Activated effector memory CD4-positive, alpha-beta T cell treated with Interleukin-2 at 50 U/mL for 16 hours (primary cell): ENCODE measurements around the gene CCDC30.
"Not testable (repeated sequence)": the region's sequence is repeated elsewhere in the genome, so short reads cannot be mapped to it uniquely, and the experiment has no call there.

Experiments used
- DNase-seq: peaks from one replicate; pipeline ENCODE4 v3.0.0-alpha.2; 2020

The CCDC30 gene

DNA sequence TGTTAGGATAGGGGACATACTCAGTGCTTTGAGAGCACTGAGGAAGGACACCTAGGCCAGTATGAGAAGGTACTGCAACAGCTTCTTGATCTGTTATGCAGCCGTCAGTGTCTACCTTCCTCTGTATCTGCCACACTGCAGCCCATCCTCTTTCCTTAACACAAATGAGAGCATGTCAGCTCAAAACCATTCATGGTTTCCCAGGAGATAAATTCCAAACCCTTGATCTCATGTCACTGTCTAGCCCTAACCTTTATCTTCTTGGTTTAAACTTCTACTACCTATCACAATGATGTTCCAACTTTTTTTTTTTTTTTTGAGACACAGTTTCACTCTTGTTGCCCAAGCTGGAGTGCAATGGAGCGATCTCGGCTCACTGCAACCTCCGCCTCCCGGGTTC, 8.7 kb upstream of the CCDC30 start:
- DNase-seq: no peak

DNA sequence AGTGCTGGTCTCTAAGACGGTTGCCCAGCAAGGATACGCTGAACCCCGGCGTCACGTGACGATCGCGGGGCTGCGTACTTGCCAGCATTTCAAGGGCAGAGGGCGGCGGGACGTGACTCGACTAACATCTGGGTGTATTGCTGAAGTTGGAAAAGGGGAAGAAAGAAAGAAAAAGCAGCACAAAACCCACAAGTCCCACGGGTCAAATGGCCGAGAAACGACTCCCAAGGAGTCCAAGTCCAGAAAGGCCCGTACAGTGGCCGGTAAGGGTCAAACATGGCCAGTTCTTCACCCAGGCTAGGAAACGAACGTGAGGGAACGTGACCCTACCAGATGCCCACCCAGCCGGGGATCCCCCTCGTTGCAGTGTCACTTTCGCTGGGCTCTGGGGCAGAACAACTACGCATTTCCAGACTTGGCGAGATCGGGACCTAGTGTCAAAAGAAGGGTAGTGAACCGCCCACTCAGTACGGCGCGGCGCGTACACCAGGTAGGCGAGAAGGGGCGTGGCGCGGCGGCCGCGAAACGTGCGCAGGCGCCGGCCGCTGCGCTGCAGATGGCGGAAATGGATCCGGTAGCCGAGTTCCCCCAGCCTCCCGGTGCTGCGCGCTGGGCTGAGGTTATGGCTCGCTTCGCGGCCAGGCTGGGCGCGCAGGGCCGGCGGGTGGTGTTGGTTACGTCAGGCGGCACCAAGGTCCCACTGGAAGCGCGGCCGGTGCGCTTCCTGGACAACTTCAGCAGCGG, 6.9 kb upstream of the CCDC30 start, which contains the start of the genes PPCS and ZMYND12:
Gene PPCS, plus strand, starts transcription at position 534 of the 744 bp plus-strand sequence. Its CDS starts 23 bp downstream, at position 557.
Gene ZMYND12, minus strand, starts transcription at position 13 of the 744 bp plus-strand sequence. CDS start 25 bp downstream, outside the sequence.
- DNase-seq: peak; percentile 88

DNA sequence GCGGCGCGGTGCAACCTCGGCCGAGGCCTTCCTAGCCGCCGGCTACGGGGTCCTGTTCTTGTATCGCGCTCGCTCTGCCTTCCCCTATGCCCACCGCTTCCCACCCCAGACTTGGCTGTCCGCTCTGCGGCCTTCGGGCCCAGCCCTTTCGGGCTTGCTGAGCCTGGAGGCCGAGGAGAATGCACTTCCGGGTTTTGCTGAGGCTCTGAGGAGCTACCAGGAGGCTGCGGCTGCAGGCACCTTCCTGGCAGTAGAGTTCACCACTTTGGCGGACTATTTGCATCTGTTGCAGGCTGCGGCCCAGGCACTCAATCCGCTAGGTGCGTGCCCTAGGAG, 6.4 kb upstream of the CCDC30 start:
- peak; percentile 60 for DNase-seq

DNA sequence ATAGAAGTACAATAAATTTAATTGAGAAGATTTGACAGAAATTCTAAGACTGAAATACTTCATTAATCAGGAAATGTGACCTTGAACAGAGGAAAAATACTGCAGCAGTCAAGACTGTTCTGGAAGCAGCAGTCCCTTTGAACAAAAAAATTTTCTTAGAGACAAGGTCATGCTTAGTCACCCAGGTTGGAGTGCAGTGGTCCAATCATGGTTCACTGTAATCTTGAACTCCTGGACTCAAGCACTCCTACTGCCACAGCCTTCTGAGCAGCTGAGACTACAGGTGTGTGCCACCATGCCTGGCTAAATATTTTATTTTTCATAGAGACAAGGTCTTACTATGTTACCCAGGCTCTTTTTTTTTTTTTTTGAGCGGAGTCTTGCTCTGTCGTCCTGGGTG, 1.9 kb upstream of the CCDC30 start:
- DNase-seq: no peak

DNA sequence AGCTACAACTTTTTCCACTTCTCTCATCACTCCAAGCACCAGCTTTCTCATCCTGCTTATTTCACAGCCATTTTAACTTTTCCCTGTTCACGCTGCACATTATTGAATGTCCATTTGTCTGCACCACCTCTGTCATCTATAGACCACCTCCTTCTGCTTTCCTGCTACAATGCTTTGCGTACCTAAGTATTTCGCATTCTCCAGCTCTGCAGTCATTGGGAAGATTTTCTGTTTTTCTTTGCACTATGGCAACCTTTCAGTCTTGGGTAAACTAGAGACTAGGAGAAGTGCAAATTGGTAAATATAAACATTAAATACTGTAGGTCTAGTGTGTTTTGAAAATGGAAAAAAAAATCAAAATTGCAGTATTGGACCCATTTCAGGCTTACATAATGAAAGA, 835 bp downstream of the CCDC30 start:
- no peak for DNase-seq

DNA sequence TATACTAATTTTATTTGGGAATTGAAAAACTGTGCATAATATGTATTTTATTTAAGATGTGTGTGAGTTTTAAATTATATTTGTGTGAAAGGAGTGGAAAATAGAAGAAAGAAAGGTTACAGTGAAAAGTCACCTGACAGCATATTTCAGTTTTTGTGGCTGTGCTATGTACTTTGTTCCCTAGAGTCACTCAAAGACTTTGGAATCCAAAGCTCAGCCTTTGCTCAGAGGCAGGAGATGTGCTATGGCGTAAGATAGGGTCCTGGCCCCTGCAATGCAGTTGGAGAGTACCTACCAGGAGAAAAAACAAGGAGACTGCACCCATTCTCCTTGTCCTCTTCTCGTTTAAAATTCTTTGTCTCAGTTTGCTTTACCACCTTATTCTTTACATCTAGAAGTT, 2.9 kb downstream of the CCDC30 start:
- no peak for DNase-seq

DNA sequence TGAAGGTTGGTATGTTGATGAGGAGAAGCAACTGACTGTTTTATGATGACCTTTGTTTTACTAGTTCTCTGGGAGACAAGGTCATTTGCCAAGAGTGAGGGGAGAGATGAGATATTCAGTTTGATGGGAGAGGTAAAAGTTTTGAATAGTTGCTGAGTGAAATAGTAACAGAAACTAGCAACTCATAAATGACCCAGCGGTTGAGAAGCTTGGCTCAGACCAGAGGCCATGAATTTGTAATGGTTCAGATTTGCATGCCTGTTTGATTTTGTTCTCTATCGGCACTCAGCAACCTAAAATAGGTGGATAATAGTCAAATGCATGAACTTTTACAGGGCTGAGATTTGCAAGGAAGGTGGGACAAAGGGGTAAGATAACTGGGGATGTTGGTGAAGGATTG, 6.6 kb downstream of the CCDC30 start:
- DNase-seq: no peak

DNA sequence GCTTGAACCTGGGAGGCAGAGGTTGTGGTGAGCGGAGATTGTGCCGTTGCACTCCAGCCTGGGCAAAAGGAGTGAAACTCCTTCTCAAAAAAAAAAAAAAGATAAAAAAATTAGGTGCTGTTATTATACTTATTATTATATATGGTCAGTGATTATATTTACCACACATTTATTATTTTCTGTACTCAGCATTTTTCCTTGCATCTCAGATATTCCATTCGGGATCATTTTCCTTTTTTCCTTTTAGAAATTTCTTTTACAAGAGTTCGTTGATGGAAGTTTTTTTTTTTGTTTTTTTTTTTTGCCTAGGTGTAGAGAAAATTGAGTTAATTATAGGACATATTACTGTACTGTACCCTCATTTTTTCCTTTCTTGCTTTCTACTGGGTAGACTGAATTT, 13.5 kb downstream of the CCDC30 start:
- no peak for DNase-seq

DNA sequence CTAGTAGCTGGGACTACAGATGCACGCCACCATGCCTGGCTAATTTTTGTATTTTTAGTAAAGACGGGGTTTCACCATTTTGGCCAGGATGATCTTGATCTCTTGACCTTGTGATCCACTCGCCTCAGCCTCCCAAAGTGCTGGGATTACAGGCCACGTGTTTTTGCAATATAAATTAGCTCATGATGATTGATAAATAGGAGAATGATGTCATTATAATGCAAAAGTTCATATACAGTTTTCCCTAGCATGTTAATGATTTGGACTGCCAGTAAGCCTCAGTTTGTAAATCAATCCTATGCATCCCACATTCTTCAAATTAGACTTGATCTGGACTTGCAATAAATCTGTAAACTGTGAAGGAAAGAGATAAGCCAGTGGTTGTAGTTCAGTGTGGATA, 14.3 kb downstream of the CCDC30 start:
- not testable (repeated sequence) for DNase-seq

DNA sequence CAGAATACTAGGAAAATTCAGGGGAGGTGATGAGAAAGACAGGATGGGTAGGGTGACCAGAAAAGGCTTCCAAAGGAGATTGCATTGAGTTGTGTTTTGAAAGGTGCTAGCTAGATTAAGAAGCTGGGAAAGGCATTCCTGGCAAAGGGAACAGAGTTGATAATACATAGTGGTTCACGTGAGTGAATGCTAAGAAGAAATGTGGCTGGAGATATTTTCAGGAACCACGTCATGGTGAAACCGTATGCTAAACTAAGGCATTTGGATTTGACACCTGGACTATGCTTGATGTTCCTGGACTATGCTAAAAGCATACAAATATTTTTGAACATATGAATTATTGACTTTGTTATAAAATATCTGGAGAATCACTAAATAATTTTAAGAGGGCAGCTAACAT, 14.7 kb downstream of the CCDC30 start:
- no peak for DNase-seq

DNA sequence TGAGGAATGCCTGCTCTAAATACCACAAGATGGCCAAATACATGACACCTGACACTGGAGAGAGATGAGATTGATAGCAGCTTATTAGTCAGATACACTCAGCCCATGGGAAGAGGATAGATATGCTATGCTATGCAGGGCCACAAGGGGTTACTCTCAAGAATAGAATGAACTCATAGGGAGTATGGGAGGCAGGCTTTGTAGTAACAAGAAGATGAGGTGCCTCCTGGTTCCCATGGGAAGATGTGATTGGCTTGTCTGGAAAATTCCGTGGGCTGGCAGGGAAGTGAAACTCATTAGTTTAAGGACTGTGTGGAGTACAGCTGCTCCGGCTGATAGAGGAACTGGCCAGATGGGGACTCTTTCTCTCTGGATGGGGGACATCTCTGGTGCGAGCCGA, 16.5 kb downstream of the CCDC30 start:
- no peak for DNase-seq

DNA sequence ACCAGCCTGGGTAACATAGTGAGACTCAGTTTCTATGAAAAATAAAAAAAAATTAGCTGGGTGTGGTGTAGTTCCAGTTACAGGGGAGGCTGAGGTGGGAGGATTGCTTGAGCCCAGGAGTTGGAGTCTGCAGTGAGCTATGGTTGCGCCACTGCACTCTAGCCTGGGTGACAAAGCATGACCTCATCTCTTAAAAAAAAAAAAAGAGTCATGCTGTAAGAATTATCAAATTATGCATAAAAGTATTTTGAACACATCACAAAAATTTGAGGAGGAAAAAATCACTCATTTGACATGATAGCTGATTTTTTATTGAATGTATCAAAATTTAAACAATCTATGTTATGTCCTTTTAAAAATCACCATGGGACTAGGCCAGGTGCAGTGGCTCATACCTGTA, 17.8 kb downstream of the CCDC30 start:
- DNase-seq: no peak

DNA sequence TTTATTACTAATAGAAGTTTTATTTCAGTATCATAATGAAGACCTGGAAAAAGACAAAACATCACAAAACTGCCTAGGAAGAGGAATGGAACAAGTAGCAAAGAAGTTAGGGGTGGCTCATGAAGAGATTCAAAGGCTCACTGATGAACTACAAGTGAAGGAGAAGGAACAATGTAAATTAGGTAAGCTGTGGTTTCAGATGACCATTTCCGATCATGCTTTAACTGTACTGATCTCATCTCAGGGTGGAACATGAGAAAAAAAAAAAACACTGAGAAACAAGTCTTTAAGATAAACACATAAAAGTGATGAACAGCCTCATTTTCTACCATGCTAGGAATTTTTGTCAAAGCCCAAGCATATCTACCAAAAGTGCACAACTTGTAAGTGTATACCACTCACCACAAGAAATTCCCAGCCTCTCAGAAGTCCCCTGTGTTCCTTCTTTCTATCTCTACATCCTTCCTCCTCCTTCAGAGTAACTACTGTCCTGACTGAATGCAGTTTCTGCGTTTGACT, 19.6 kb downstream of the CCDC30 start:
- DNase-seq: no peak

DNA sequence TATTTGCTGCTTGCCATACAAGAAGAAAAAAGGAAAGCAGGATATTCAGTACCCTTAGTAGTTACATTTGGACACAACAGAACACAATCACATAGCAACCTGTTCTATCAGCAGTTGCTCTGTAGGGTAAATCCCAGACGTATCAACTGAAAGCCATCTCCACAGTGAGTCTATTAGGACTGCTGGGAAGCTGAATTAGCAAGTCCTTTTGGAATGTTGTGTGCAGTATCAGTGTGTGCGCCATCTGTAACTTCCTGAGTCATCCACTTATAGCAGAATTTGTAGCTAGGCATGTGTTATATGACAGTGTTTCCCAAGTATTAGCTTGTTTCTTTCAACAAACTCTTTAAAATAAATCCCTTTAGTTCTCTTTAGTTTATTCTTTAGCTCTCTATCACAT, 21.3 kb downstream of the CCDC30 start:
- no peak for DNase-seq

DNA sequence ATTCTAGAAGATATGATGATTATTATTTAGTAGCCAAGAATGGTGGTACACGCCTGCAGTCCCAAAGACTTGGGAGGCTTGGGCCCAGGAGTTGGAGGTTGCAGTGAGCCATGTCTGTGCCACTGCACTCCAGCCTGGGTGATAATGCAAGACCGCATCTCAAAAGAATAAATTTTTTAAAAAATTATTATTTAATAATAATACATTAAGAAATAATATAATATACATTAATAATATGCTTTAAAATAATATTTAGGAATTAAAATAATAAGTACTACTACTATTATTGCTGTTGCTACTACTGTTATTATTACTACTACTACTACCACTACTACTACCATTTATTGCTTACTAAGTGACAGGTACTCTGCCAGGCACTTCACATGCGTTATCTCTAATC, 27.2 kb downstream of the CCDC30 start:
- DNase-seq: no peak

DNA sequence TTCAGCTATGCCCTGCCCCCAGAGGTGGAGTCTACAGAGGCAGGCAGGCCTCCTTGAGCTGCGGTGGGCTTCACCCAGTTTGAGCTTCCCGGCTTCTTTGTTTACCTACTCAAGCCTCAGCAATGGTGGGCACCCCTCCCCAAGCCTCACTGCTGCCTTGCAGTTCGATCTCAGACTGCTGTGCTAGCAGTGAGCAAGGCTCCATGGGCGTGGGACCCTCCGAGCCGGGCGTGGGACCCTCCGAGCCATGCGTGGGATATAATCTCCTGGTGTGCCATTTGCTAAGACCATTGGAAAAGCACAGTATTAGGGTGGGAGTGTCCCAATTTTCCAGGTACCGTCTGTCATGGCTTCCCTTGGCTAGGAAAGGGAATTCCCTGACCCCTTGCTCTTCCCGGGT, 38.9 kb downstream of the CCDC30 start:
- DNase-seq: not testable (repeated sequence)

DNA sequence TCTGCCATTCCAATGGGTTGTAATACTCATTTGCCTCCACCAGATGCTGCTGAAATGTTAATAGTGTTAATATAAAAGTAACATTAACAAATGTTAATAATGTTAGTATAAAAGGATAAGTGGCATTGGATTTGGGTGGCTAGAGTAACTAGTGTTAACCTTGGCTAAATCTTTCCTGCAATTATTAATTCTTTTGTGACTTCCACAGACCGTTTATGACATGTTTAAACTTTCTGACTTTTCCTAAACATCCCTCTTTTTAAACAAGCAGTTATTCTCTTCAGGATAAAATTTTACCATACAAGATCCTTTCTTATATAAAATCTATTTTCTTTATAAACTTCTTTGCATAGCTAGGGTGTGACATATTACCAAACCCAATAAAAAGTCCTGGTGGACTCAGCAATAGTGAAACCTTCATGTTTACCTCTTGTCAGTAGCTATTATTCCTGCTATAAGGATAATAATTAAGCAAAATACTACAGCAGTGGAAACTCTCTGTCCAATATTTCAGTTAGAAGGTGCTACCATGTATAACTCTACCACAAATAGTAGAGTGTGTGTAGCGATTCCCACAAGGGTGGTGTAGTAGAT, 41.5 kb downstream of the CCDC30 start:
- DNase-seq: no peak

DNA sequence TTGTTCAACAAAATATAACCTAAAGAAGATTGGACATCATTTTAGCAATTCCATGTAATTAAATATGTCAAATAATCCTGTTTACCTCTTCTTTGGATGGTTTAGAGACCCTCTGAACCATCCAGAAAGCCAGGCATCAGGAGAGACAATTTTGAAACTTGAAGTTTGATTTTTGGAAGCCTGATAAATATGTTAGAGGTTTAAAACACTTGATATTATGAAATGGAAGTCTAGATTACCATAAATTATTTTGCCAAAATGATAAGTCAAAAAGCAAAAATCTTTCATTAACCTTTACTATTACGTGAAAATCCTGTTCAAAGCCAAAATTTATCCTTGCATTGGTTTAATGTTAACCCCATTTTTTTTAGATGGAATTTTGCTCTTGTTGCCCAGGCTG, 43.5 kb downstream of the CCDC30 start:
- no peak for DNase-seq

DNA sequence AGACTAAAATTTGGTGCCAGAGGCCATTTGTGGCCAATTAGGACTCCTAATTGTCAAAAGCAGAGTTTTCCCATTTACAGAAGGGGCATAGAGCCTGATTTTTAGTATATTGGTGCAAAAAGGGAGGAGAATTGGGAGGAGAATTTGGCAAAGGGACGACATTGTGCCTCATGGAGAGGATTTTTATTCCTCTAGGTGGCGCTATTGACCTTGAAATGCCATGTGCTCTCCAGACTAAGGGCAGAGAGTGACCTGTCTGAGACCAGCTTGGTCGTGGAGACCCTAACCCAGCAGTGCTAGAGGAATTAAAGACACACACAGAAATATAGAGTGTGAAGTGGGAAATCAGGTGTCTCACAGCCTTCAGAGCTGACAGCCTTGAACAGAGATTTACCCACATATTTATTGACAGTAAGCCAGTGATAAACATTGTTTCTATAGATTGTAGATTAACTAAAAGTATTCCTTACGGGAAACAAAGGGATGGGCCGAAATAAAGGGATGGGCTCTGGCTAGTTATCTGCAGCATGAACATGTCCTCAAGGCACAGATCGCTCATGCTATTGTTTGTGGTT, 48.6 kb downstream of the CCDC30 start:
- DNase-seq: not testable (repeated sequence)

DNA sequence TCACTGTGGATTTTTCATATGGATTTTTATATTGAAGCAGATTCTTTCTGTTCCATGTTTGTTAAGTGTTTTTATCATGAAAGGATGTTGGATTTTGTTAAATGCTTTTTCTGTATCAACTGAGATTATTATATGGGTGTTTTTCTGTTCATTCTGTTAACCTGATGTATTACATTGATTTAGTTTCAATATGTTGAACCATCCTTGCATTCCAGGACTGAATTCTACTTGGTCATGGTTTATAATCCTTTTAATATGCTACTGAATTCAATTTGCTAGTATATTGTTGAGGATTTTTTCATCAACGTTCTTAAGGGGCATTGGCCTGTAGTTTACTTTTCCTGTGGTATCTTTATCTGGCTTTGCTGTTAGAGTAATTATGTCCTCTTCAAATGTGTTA, 55.8 kb downstream of the CCDC30 start:
- DNase-seq: no peak

DNA sequence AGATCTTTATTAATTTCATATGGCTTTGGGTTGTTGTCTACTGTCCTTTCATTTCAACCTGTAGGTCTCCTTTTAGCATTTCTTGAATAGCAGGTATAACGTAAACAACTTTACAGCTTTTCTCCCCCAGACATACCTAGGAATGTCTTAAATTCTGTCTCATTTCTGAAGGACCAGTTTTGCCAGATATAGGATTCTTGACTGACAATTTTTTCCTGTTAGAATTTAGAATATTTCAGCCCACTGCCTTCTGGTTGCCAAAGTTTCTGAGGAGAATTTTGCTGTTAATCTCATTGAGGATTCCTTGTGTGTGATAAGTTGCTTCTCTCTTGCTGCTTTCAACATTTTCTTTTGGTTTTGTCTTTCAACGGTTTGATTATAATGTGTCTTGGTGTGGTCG, 60.1 kb downstream of the CCDC30 start:
- no peak for DNase-seq

DNA sequence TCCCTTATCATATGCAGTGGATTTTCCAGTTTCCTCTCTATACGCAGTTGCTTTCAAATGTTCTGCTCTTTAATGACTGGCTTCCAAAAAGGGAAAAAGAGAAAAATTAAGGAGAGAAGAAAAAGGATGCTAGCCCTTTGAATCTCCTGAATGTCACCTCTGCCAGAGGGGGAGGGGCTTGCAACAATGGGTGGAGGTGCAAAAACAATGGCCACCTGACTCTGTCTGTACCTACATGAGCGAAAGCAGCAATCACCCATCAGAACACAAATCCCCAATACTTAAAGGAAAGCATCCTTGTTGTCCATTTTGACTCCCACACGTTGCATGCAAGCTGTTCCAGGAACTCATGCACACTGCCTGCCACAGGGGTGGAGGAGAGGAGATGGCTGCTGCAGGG, 61.2 kb downstream of the CCDC30 start:
- DNase-seq: no peak

DNA sequence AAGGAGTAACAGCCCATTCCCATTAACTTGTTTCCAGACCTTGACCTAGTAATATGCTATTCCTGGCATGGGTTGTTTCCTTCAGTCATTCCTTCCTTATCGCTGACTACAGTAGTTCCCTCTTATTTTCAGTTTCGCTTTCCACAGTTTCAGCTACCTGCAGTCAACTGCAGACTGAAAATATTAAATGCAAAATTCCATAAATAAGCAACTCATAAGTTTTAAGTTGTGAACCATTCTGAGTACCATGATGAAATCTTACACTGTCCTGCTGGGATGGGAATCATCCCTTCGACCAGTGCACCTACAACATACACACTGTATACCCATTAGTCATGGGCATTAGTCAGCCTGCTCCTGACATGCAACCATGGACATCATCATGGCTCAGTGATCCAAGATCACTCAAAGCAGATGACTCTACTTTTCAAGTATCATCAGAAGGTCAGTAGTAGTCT, 66.7 kb downstream of the CCDC30 start:
- DNase-seq: no peak

DNA sequence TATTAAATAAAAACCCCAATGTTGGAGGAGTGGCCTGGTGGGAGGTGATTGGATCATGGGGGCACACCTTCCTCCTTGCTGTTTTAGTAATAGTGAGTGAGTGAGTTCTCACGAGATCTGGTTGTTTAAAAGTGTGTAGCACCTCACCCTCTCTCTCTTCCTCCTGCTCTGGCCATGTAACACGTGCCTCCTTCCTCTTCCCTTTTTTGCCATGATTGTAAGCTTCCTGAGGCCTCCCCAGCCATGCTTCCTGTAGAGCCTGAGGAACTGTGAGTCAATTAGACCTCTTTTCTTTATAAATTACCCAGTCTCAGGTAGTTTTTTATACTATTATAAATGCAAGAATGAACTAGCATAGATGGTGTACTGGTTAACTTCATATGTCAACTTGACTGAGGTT, 68.0 kb downstream of the CCDC30 start:
- DNase-seq: no peak
